Panc1 (cell line): ENCODE measurements around the gene CKAP5. TPM values are rescaled to one million over a fixed set of nuclear protein-coding genes. Genes with fewer than 3 reads are reported as not detected.

ENCODE experiments used
- ATAC-seq: fragments of 200-7000 bp; cut with Tn5 transposase; 2 replicates; pipeline ENCODE4 v1.9.1; 2020; ENCODE audit warnings: mild to moderate bottlenecking, moderate library complexity
- BruUV-seq: library from RNA; stranded (reverse); fragments of 400-500 nt; replicated peaks from 2 replicates; lab custom pipeline; 2021; lab: Mats Ljungman, UMichigan
- CTCF ChIA-PET: fragments of 300-600 bp; sonication (Branson Sonifier 250); formaldehyde crosslinking; loops from one replicate; lab custom pipeline; 2022; ENCODE audit warnings: antibody characterized with exemption; lab: Charles Lee
- POLR2A ChIA-PET: fragments of 300-600 bp; sonication (Branson Sonifier 250); formaldehyde crosslinking; loops from one replicate; lab custom pipeline; 2022; ENCODE audit warnings: antibody characterized with exemption; lab: Charles Lee
- DNase-seq: peaks from one replicate; pipeline ENCODE4 v3.0.0-alpha.2; 2010; ENCODE audit warnings: low read depth, low spot score
- H3K27ac ChIP-seq: 2 replicates; pipeline ENCODE4 v1.5.1; 2011; ENCODE audit warnings: mild to moderate bottlenecking, low read length, inconsistent platforms
- H3K27me3 ChIP-seq: fragments of 200-500 bp; sonication (Bioruptor generic); 2 replicates; pipeline ENCODE4 v1.6.0; 2014; ENCODE audit warnings: low read length, inconsistent platforms; ENCODE audit not compliant: control insufficient read depth, insufficient read depth
- H3K36me3 ChIP-seq: fragments of 200-500 bp; sonication (Bioruptor generic); 2 replicates; pipeline ENCODE4 v1.5.1; 2014; ENCODE audit warnings: inconsistent platforms, mild to moderate bottlenecking, low read length, moderate library complexity; ENCODE audit not compliant: control insufficient read depth, insufficient read depth
- H3K4me1 ChIP-seq: 2 replicates; pipeline ENCODE4 v1.5.1; 2011; ENCODE audit warnings: inconsistent platforms, mild to moderate bottlenecking, low read length, moderate library complexity; ENCODE audit not compliant: control insufficient read depth, insufficient read depth
- H3K4me3 ChIP-seq, 2 experiments: 2 replicates each; pipeline ENCODE4 v1.5.1; 2011 to 2012; ENCODE audit warnings: low read depth in 2 of 2, low read length in 2 of 2, mild to moderate bottlenecking in 2 of 2, inconsistent platforms in 1 of 2, moderate library complexity in 1 of 2
- H3K9me3 ChIP-seq: fragments of 200-500 bp; sonication (Bioruptor generic); 2 replicates; pipeline ENCODE4 v1.5.1; 2014; ENCODE audit warnings: low read depth, mild to moderate bottlenecking, inconsistent platforms, low read length, moderate library complexity; ENCODE audit not compliant: control insufficient read depth, insufficient read depth
- POLR2AphosphoS5 ChIP-seq: IDR thresholded peaks from 2 replicates; pipeline ENCODE4 v1.6.1; 2012; ENCODE audit warnings: mild to moderate bottlenecking, low read depth, low read length, moderate library complexity
- REST ChIP-seq, 2 experiments: IDR thresholded peaks; 2 replicates each; pipeline ENCODE4 v1.6.1; 2011 to 2012; ENCODE audit warnings: low read depth in 2 of 2, control low read depth in 1 of 2, low read length in 1 of 2, mild to moderate bottlenecking in 1 of 2, moderate library complexity in 1 of 2; ENCODE audit not compliant: insufficient read depth in 1 of 2
- SIN3A ChIP-seq: IDR thresholded peaks from 2 replicates; pipeline ENCODE4 v1.6.1; 2012; ENCODE audit warnings: low read depth, mild to moderate bottlenecking, low read length, moderate library complexity, borderline replicate concordance; ENCODE audit not compliant: insufficient read depth
- TCF7L2 ChIP-seq: IDR thresholded peaks from 2 replicates; pipeline ENCODE4 v1.6.1; 2011; ENCODE audit warnings: mild to moderate bottlenecking, low read depth, low read length, inconsistent platforms
- in situ Hi-C: cut with HindIII; loops from 2 replicates; pipeline ENCODE4 v1.10.0; 2016; ENCODE audit warnings: low sequenced_read_pairs, low pct_unique_long_range_greater_than_20kb
- intact Hi-C: fragments of 100-400 bp; cut with micrococcal nuclease; formaldehyde crosslinking; loops from one replicate; pipeline ENCODE4 v1.10.0; 2022; ENCODE audit not compliant: unreplicated experiment
- total RNA-seq: library from RNA; stranded (reverse); gene quantifications from one replicate; pipeline ENCODE4 v1.2.1, GENCODE V29; 2021; ENCODE audit not compliant: unreplicated experiment

The CKAP5 gene
- total RNA-seq, 1 experiment from 2014 or later: 191 TPM

GRCh38 chr11:46700241-46701077 lies 145.6 kb downstream of the CKAP5 start, which contains the start of the genes ARHGAP1 and ZNF408:
Gene ARHGAP1 (minus strand): TSS chr11:46700619. CDS start chr11:46696107, 4,512 bp downstream.
Gene ZNF408 (plus strand): TSS chr11:46701031. CDS start chr11:46701048, 17 bp downstream.
- no peaks in the 10 kb centered on the region for H3K27me3 ChIP-seq
- H3K9me3 ChIP-seq: no peaks in the 10 kb centered on the region
- CTCF ChIA-PET: no interaction called here
- POLR2A ChIA-PET: interaction anchor here (0.6 to 1.0 kb wide), 3 partner anchors 16 to 136 kb away, joined by 3 read pairs; no protein-coding TSS in a partner anchor
- DNase-seq: peak; percentile 94
- peaks cover 10% of the 10 kb centered on the region for H3K36me3 ChIP-seq
- ATAC-seq: peak; percentile 96
- H3K4me1 ChIP-seq: peaks cover 8% of the 10 kb centered on the region; the same call in 1 of the 2 replicates
- peak within 1 kb of the TSS; percentile 99 for H3K27ac ChIP-seq
- BruUV-seq: no TSS peak
- intact Hi-C loops (no loop called here), in situ Hi-C loops (no loop called here)
- TF ChIP-seq POLR2AphosphoS5 (peak; percentile 55), REST (IDR thresholded peaks at IDR 0.05; ENCODE audit: insufficient read depth in 1 of 2, low read depth in 2 of 2, low read length in 1 of 2) (no peak), SIN3A (peak; percentile 98), TCF7L2 (0 out of 2 replicates have a peak, but pooled peaks have one; percentile 19)
- peak within 1 kb of the TSS; percentile 90 to 99 for H3K4me3 ChIP-seq

GRCh38 chr11:46698597-46698996 lies 147.5 kb downstream of the CKAP5 start:
- H3K36me3 ChIP-seq: peaks cover 10% of the 10 kb centered on the region
- intact Hi-C loops: no loop called here
- POLR2A ChIA-PET: interaction anchor here (0.6 kb wide), 1 partner anchor 82 kb away, joined by 10 read pairs; no protein-coding TSS in a partner anchor
- CTCF ChIA-PET: interaction anchor here (0.6 kb wide), 1 partner anchor 222 kb away, joined by 3 read pairs; no protein-coding TSS in a partner anchor
- no peak overlapping the region for H3K27ac ChIP-seq
- no peak overlapping the region for H3K4me3 ChIP-seq
- TF ChIP-seq REST (IDR thresholded peaks at IDR 0.05; ENCODE audit: insufficient read depth in 1 of 2, low read depth in 2 of 2, low read length in 1 of 2) (no peak), SIN3A (no peak), TCF7L2 (no peak)
- H3K4me1 ChIP-seq: peaks cover 8% of the 10 kb centered on the region; the same call in 1 of the 2 replicates
- H3K27me3 ChIP-seq: no peaks in the 10 kb centered on the region
- no peaks in the 10 kb centered on the region for H3K9me3 ChIP-seq
- no peak for ATAC-seq
- BruUV-seq: no TSS peak
- DNase-seq: no peak
- in situ Hi-C loops: no loop called here
